ENCODE results near the gene SPTLC3.

DNA sequence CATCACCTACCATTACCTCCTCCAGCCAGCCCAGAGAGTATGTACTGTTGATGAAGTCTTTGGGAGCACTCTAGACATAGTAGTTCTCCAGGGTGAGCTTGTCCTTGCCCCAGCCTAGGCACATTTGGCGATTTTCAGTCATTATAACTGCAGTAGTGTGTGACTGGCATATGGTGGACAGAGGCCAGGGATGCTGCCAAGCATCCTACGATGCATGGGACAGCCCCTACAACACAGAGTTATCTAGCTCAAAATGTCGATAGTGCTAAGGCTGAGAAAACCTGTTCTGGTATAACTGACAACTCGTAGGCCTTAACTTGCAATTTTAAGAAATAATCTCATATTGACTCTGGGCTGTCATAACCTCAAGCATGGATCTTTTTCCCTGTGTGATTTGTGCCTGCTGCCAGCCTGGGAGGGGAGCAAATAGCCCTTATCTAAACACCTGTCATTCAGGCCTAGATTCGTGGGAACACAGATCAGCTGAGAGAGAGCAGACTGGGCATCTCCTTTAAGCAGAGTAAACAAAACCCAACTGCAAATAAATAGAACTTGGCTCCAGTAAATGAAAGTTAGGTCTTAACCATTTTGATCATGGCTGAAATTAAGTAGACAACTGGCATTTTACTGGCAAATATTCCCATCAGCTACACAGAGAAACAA, 102.6 kb downstream of the SPTLC3 start:
- TF ChIP-seq SUZ12 (IDR thresholded peaks at IDR 0.05; ENCODE audit: extremely low read depth, insufficient read depth, insufficient read length) = no peak
- no peak for TF ChIP-seq YY1 (IDR thresholded peaks at IDR 0.05; ENCODE audit: insufficient read depth, insufficient read length)
